COLO668 (cell line): ENCODE data around the gene RAD23B.
"Not testable (repeated sequence)": the region's sequence is repeated elsewhere in the genome, so short reads cannot be mapped to it uniquely, and the experiment has no call there.

Experiments
- DNase-seq: peaks from one replicate; lab custom pipeline; 2025; ENCODE audit not compliant: unreplicated experiment; lab: John Stamatoyannopoulos, UW

Gene RAD23B

GRCh38 chr9:107282759-107283622 is at the start of gene RAD23B:
RAD23B (plus strand) TSS chr9:107283279; CDS start chr9:107283630, 351 bp downstream.
- DNase-seq: peak; percentile 99

- DNase-seq: no peak
Observed at GRCh38 chr9:107235765-107236442, 47.2 kb upstream of the RAD23B start.

GRCh38 chr9:107237873-107238272 is 45.2 kb upstream of the RAD23B start:
- no peak for DNase-seq

DNA sequence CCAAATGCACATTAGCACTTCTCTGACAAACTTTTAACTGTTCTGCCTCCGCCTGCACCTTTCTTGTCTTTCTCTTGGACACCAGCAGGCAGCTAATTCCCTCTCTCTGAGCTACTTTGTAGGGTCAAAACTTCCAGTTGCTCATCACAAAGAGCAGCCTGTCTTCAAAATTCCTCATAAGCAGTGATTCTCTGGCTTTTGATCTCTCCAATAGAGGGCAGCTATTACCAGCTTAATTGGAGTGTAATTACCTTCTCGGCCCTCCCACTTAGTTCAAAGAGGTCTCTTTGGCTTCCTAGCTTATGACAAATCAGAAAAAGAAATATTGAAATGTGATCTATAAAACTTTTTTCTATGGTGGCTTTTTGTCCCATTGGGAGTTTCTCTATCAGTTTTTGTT is 43.6 kb upstream of the RAD23B start:
- no peak for DNase-seq

DNA sequence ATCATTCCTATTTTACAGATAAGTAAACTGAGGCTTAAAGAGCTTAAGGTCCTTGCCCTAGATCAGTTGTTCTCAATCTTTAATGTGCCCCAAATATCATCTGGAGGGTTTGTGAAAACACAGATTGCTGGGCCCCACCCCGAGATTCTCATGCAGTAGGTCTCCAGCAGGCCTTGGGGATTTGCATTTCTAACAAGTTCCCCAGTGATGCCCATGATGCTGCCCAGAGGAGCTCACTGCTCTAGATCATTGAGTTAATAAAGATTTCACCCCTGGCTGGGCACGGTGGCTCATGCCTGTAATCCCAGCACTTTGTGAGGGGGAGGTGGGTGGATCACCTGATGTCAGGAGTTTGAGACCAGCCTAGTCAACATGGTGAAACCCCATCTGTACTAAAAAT is 42.8 kb upstream of the RAD23B start:
- DNase-seq: no peak

DNA sequence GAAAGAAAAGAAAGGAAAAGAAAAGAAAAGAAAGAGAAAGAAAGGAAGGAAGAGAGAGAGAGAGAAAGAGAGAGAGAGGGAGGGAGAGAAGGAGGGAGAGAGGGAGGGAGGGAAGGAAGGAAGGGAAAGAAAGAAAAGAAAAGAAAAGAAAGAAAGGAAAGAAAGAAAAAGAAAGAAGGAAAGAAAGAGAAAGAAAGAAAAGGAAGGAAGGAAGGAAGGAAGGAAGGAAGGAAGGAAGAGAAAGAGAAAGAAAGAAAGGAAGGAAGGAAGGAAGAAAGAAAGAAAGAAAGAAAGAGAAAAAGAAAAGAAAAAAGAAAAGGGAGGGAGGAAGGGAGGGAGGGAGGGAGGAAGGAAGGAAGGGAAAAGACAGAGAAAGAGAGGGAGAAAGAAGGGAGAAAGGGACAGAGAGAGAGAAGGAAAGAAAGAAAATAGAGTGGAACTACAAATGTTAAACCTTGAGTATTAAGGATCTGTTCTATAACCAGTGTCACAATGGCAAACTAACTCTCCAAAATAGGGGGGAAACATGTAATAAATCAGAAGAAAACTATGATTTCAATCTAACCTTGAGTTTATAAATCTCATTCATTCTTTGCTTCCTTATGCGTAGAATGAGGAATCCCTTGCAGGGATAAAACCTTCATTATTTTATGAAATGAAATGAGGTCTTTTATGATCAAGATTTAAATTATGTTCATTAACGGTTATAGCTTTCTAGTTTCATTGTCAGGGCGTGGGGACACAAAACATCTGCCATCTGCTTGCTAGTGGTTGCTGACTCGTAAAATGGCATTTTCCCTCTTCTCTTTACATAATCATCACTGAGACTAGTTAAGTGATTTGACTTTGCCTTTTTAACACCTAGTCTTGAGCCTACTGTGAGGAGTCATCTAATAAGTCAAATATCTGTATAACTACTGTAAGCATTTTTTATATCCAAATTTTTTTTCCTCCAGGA is 40.7 kb upstream of the RAD23B start:
- peak; percentile 34 for DNase-seq

- DNase-seq: peak; percentile 72
Observed at GRCh38 chr9:107243742-107244141, 39.3 kb upstream of the RAD23B start.

GRCh38 chr9:107246259-107247254 is 36.5 kb upstream of the RAD23B start:
- peak; percentile 15 for DNase-seq

DNA sequence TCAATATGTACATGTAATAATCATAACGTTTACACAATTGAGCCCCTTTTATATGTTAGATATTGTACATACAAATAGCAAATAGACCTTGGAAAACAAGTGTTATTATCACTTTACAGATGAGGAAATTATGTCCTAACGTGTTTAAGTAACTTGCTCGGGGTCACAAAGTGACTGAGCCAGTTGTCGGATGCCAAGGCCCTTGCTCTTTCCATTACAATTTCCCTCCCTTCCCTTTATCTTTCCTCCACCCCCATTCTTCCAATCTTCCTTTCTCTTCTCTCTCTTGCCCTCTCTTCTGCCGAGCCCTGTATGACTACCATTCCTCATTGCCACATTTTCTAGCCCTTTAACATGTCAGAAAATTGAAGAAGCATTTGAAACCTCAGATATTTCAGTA is 34.4 kb upstream of the RAD23B start:
- no peak for DNase-seq

DNA sequence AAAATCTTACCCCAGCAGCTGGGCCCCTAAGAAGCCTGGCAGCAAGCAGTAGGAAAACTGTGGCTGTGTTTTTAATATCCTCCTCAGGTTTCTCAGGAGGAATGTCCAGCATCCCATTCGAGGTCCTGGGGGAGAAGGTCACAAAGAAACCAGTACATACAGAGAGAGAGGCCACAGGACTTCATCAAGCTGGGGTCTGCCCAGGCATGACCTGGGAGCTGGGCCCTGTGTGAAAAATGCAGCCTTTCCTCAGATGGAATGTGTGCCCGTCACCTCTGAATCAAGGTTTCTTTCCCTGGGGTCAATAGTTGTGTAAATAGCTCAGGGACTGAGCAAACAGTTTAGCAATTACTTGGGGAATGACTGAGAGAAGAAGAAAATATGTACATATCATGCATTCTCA is 33.9 kb upstream of the RAD23B start:
- no peak for DNase-seq

DNA sequence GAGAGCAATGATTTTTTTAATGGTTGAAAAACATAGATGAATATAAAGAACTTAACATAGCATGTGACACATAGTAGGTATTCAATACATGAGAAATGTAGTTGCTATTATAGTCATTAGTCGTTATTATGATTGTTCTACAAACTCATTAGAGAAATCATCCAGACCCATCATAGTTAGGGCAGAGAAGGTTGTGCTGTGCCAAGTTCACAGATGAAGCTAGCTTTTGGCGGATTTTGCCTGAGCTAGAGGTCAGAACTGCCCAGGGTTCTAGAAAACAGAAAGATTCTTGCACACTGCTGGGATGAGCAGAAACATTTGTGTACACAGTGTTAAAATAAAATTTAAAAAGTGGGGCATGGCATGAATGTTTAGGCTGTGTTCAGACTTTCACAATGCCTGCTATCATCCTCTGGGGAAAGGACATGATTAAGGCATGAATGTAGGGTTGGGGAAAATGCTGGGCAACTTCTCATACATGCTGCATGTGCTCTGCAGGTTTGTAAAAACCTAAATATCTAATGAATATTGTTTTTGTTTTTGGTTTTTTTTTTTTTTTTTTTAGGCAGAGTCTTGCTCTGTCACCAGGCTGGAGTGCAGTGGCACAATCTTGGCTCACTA is 33.3 kb upstream of the RAD23B start:
- DNase-seq: no peak

DNA sequence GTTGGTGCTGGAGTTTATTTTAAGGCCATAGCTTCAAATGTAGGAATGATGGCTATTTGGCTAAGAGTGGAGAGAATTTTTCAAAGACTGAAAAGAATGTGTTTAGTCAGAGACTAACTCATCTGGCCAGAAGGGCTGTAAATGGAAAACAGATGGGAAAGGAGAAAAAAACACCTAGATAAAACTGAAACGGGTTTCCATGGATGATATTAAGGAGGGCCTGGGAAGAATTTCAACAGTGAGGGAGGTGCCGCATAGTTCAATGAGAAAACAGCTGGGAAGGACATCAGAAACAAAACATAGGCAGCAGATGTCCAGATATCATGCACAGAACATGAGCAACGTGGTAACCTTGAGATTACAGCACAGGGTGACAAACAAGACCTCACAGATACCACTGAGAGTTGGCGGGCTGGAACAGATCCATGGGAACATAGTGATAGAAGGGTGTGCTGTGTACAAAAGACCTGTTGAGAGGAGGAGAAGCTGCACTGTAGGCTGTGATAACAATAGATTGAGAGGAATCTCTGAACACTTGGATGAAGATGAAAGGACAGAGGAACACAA is 31.2 kb upstream of the RAD23B start:
- peak; percentile 24 for DNase-seq

DNA sequence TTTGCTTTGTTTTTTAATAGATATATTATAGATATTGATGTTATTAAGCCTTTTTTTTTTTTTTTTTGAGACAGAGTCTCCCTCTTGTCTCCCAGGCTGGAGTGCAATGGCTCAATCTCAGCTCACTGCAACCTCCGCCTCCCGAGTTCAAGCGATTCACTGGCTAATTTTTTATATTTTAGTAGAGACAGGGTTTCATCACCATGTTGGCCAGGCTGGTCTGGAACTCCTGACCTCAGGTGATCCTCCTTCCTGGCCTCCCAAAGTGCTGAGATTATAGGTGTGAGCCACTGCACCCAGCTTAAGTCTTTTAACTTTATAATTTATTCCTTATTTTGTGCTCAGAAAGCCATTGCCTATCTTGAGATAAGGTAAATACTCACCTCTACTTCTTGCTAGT is 24.2 kb upstream of the RAD23B start:
- DNase-seq: no peak

GRCh38 chr9:107259751-107260313 is 23.2 kb upstream of the RAD23B start:
- not testable (repeated sequence) for DNase-seq

DNA sequence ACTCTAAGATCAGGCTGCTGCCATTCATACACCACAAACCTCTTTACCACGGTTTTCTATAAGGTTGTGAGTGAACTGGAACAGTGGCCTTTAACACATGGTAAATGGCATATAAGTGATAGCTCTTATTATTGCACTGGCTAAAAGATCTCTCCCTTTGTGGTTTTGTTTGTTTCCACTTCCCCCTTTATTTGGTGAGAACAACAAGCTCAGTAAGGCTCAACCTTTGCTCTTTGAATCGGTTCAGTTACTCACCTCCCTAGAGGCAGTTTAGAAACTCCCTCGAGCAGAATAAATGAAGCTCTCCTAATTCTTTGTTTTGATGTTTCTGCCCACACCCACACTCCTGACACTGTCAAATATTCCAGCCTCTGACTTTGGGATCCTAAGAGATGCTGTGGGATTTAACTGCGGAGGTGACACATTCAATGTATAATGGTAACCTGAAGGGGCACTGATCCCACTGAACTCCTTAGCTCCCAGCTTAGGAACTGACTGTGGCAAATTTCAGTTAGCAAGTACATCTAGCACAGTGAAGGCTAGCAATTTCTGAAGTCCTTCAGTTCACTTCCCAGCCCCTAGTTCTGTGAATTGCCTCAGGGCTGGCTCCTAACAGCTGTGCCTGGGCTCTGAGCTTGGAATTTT is 22.5 kb upstream of the RAD23B start:
- DNase-seq: no peak

GRCh38 chr9:107261106-107261505 is 22.0 kb upstream of the RAD23B start:
- DNase-seq: no peak

- no peak for DNase-seq
Observed at GRCh38 chr9:107263289-107263688, 19.8 kb upstream of the RAD23B start.

DNA sequence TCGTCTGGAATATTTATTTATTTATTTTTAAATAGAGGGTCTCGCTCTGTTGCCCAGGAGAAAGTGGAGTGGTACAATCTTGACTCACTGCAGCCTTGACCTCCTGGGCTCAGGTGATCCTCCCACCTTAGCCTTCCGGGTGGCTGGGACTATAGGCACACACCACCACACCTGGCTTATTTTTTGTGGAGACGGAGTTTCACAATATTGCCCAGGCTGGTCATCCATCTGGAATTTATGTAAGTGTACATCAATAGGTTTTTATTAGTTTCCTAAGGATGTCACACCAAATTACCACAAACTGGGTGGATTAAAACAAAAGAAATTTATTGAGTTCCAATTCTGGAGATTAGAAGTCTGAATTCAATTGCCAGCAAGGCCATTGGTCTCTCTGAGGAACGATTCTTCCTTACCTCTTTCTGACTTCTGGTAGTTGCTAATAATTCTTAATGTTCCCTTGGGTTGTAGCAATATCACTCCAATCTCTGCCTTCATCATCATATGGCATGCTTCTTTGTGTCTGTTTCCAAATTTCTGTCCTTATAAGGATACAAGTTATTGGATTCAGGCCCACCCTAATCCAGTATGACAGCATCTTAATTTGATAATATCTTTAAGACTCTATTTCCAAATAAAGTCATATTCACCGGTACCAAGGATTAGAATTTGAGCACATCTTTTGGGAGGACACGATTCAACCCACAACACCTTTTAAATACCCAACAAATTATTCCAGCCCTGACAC is 16.3 kb upstream of the RAD23B start:
- no peak for DNase-seq
